GM18519 (cell line): ENCODE results near the gene ARID1B.

Source experiments
- ATAC-seq: cut with Tn5 transposase; IDR thresholded peaks from one replicate; pipeline ENCODE4 v1.9.1; 2021; ENCODE audit warnings: mild to moderate bottlenecking, moderate library complexity; ENCODE audit not compliant: unreplicated experiment, low FRiP score

Gene ARID1B

GRCh38 chr6:157227202-157228166, 450.3 kb downstream of the ARID1B start:
- no peak for ATAC-seq

GRCh38 chr6:157228426-157229131, 451.4 kb downstream of the ARID1B start:
- ATAC-seq = no peak

- ATAC-seq = no peak
Observed at GRCh38 chr6:157229132-157229618, 452.0 kb downstream of the ARID1B start.

- no peak for ATAC-seq
Observed at GRCh38 chr6:157229713-157230112, 452.5 kb downstream of the ARID1B start.

- ATAC-seq = no peak
Observed at GRCh38 chr6:157230910-157231309, 453.7 kb downstream of the ARID1B start.

- ATAC-seq = no peak
Observed at GRCh38 chr6:157232161-157232895, 455.1 kb downstream of the ARID1B start.

GRCh38 chr6:157233156-157233555, 456.0 kb downstream of the ARID1B start:
- no peak for ATAC-seq

GRCh38 chr6:157233686-157234085, 456.5 kb downstream of the ARID1B start:
- ATAC-seq = no peak

- ATAC-seq = no peak
Observed at GRCh38 chr6:157235600-157236039, 458.4 kb downstream of the ARID1B start.

- ATAC-seq = no peak
Observed at GRCh38 chr6:157236040-157236725, 459.0 kb downstream of the ARID1B start.

- no peak for ATAC-seq
Observed at GRCh38 chr6:157238346-157238745, 461.2 kb downstream of the ARID1B start.

GRCh38 chr6:157239148-157239547, 462.0 kb downstream of the ARID1B start:
- ATAC-seq = no peak

GRCh38 chr6:157239671-157240058, 462.5 kb downstream of the ARID1B start:
- no peak for ATAC-seq

GRCh38 chr6:157240059-157240959, 463.1 kb downstream of the ARID1B start:
- ATAC-seq = no peak

- ATAC-seq = no peak
Observed at GRCh38 chr6:157240960-157241311, 463.8 kb downstream of the ARID1B start.

GRCh38 chr6:157242791-157243190, 465.6 kb downstream of the ARID1B start:
- ATAC-seq = no peak

- ATAC-seq = no peak
Observed at GRCh38 chr6:157244175-157244574, 467.0 kb downstream of the ARID1B start.

GRCh38 chr6:157244780-157245179, 467.6 kb downstream of the ARID1B start:
- no peak for ATAC-seq

GRCh38 chr6:157245436-157245835, 468.3 kb downstream of the ARID1B start:
- ATAC-seq = no peak
